Heart left ventricle (tissue), 13 donors: ENCODE data around the gene PTPRN2.

Experiments
- CTCF ChIP-seq, 12 donors: fragments of 200-600 bp; sonication (generic) in 4 of 12; IDR thresholded peaks; one replicate each; pipeline versions ENCODE4 v1.5.0 to v1.8.0; 2018 to 2022; ENCODE audit warnings: antibody characterized with exemption in 12 of 12, mild to moderate bottlenecking in 5 of 12
- POLR2A ChIP-seq, 2 donors: fragments of 450-650 bp; IDR thresholded peaks; one replicate each; pipeline ENCODE4 v1.6.1; 2017; ENCODE audit warnings: antibody characterized with exemption in 2 of 2, mild to moderate bottlenecking in 2 of 2, moderate library complexity in 2 of 2
- donor health status: ischemic (EF 13 %, LVEDD 7.1; RV severe dilation, severe dysfunction).
- donor health status: DM: no; HTN: yes; CAD: no.
- donor health status: DM: no; HTN: no; CAD: no.
- donor health status: ischemic (EF 25% LVEDD 6.9; RV normal size, moderate dysfunction).
- donor health status: ischemic (EF 25% LVEDD 5.7; RV mildly dilated, moderate dysfunction).
- donor health status: ischemic (EF 35%, LVEDD 5.7; RV mildly dilated, moderate dysfunction).
- donor health status: nonischemic (EF 11% LVEDD 7.7; RV severe dilation, severe dysfunction).
- donor health status: DM: yes; HTN: yes; CAD: no.
- donor health status: PGD.
- donor health status: ischemic (EF 29% LVEDD 5.4; RV normal size, mild dysfunction).
- donor health status: nonischemic (EF 23%, LVEDD 6.1; RV moderate dilation, normal function).

GRCh38 chr7:158289231-158289630 is 298.4 kb downstream of the PTPRN2 start:
- TF ChIP-seq CTCF (IDR thresholded peaks at IDR 0.05) (no peak), POLR2A (IDR thresholded peaks at IDR 0.05) (no peak)
